ENCODE results near the gene FGFR2. TPM values are rescaled to one million over a fixed set of nuclear protein-coding genes. Genes with fewer than 3 reads are reported as not detected.

FGFR2 gene
- total RNA-seq, 1 donor from 2014 or later: 7.4 TPM

- Mint-ChIP-seq H3K9me3 (ENCODE audit: unreplicated experiment) (peaks cover 1% of the 10 kb centered on the region), H3K4me1 (ENCODE audit: low read depth, unreplicated experiment) (no peaks in the 10 kb centered on the region)
- no peak for TF ChIP-seq CTCF (IDR thresholded peaks at IDR 0.05; ENCODE audit: partially characterized antibody, unreplicated experiment)
Measured at GRCh38 chr10:121464517-121464916, 133.7 kb downstream of the FGFR2 start.

GRCh38 chr10:121462955-121463354 is 135.3 kb downstream of the FGFR2 start:
- TF ChIP-seq CTCF (IDR thresholded peaks at IDR 0.05; ENCODE audit: partially characterized antibody, unreplicated experiment): no peak
- Mint-ChIP-seq H3K36me3 (ENCODE audit: unreplicated experiment) (no peaks in the 10 kb centered on the region), H3K27ac (ENCODE audit: unreplicated experiment) (no peak overlapping the region), H3K27me3 (ENCODE audit: unreplicated experiment) (no peaks in the 10 kb centered on the region), H3K9me3 (ENCODE audit: unreplicated experiment) (peaks cover 1% of the 10 kb centered on the region), H3K4me3 (ENCODE audit: unreplicated experiment) (no peak overlapping the region), H3K4me1 (ENCODE audit: low read depth, unreplicated experiment) (no peaks in the 10 kb centered on the region)
- DNase-seq: no peak

More at GRCh38 chr10:121464517-121464916, 133.7 kb downstream of the FGFR2 start:
- H3K27me3 Mint-ChIP-seq (ENCODE audit: unreplicated experiment): no peaks in the 10 kb centered on the region
- no peaks in the 10 kb centered on the region for H3K36me3 Mint-ChIP-seq (ENCODE audit: unreplicated experiment)
- no peak for DNase-seq
- H3K27ac Mint-ChIP-seq (ENCODE audit: unreplicated experiment): no peak overlapping the region
- no peak overlapping the region for H3K4me3 Mint-ChIP-seq (ENCODE audit: unreplicated experiment)

- H3K27me3 Mint-ChIP-seq (ENCODE audit: unreplicated experiment): no peaks in the 10 kb centered on the region
- no peaks in the 10 kb centered on the region for H3K4me1 Mint-ChIP-seq (ENCODE audit: low read depth, unreplicated experiment)
- no peak for DNase-seq
- TF ChIP-seq CTCF (IDR thresholded peaks at IDR 0.05; ENCODE audit: partially characterized antibody, unreplicated experiment): no peak
- no peaks in the 10 kb centered on the region for H3K36me3 Mint-ChIP-seq (ENCODE audit: unreplicated experiment)
- no peak overlapping the region for H3K4me3 Mint-ChIP-seq (ENCODE audit: unreplicated experiment)
- H3K27ac Mint-ChIP-seq (ENCODE audit: unreplicated experiment): no peak overlapping the region
- peaks cover 1% of the 10 kb centered on the region for H3K9me3 Mint-ChIP-seq (ENCODE audit: unreplicated experiment)
Measured at GRCh38 chr10:121462281-121462680, 136.0 kb downstream of the FGFR2 start.

- Mint-ChIP-seq H3K36me3 (ENCODE audit: unreplicated experiment) (peaks cover 5% of the 10 kb centered on the region), H3K9me3 (ENCODE audit: unreplicated experiment) (peaks cover 1% of the 10 kb centered on the region), H3K4me1 (ENCODE audit: low read depth, unreplicated experiment) (no peaks in the 10 kb centered on the region), H3K4me3 (ENCODE audit: unreplicated experiment) (no peak overlapping the region), H3K27me3 (ENCODE audit: unreplicated experiment) (no peaks in the 10 kb centered on the region), H3K27ac (ENCODE audit: unreplicated experiment) (no peak overlapping the region)
- TF ChIP-seq CTCF (IDR thresholded peaks at IDR 0.05; ENCODE audit: partially characterized antibody, unreplicated experiment): no peak
- no peak for DNase-seq
Measured at GRCh38 chr10:121461307-121461706, 136.9 kb downstream of the FGFR2 start.

- H3K9me3 Mint-ChIP-seq (ENCODE audit: unreplicated experiment): peaks cover 1% of the 10 kb centered on the region
- no peak for DNase-seq
- H3K27ac Mint-ChIP-seq (ENCODE audit: unreplicated experiment): no peak overlapping the region
- peaks cover 5% of the 10 kb centered on the region for H3K36me3 Mint-ChIP-seq (ENCODE audit: unreplicated experiment)
- no peaks in the 10 kb centered on the region for H3K27me3 Mint-ChIP-seq (ENCODE audit: unreplicated experiment)
- no peak for TF ChIP-seq CTCF (IDR thresholded peaks at IDR 0.05; ENCODE audit: partially characterized antibody, unreplicated experiment)
- no peaks in the 10 kb centered on the region for H3K4me1 Mint-ChIP-seq (ENCODE audit: low read depth, unreplicated experiment)
- H3K4me3 Mint-ChIP-seq (ENCODE audit: unreplicated experiment): no peak overlapping the region
Measured at GRCh38 chr10:121460733-121461132, 137.5 kb downstream of the FGFR2 start.
